Activated CD8-positive, alpha-beta memory T cell treated with anti-CD3 and anti-CD28 coated beads for 24 hours (primary cell): ENCODE data around the gene PEX14.

ENCODE experiments used
- DNase-seq: peaks from one replicate; pipeline ENCODE4 v3.0.0-alpha.2; 2020

Gene PEX14

GRCh38 chr1:10622910-10623685 is 148.3 kb downstream of the PEX14 start:
- no peak for DNase-seq

DNA sequence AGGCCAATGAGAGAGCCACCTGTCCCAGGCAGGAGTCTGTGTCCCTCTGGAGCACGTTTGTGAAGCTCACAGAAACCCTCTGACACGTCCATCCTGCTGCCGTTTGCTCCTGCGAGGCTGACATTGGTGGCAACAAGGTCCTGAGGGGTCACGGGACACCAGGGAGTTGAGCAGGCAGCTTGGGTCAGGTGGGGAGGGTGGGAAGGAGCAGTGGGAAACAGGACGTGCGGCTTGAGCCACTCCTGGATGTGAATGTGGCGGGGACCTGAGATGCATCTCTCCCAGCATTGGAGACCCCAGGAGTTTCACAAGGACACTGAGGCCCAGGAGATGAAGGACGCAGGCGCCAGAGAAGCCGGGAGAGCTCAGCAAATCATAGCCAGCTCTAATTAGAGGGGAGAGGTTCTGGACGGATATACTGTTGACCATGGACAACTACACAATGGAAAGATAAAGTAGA is 149.0 kb downstream of the PEX14 start:
- no peak for DNase-seq

DNA sequence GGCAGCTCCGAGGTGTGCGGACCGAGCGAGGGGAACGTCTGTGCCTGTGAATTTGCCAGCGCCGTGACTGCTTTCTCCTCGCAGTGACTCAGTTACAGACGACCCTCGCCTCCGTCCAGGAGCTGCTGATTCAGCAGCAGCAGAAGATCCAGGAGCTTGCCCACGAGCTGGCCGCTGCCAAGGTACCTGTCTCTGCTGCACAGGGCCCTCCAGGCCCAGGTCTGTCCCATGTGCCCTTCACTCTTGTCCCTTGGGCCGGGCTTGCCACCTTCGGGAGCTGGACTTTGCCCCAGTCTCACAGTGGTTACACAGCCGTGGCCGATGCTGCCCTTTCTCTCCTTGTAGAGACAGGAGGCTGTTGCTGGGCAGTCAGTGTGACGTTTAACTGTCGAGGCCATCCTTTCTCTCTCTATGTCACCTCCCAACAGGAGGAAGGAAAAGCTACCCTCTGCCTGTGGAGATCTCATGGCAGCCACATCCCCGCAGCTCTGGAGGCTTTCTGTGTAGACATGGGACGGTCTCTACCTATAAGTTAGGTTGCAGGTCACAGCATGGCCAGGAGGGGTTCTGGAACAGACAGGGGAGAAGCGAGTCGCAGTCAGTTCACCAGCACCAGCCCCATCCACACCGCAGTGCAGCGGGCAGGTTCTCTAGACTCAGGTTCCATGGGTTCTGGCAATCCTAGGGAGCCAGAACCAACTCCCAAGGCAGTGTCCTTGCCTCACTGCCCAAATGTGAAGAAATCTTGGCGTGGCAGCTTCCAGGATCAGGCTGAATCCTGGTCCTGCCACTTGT is 149.7 kb downstream of the PEX14 start:
- DNase-seq, result no peak

DNA sequence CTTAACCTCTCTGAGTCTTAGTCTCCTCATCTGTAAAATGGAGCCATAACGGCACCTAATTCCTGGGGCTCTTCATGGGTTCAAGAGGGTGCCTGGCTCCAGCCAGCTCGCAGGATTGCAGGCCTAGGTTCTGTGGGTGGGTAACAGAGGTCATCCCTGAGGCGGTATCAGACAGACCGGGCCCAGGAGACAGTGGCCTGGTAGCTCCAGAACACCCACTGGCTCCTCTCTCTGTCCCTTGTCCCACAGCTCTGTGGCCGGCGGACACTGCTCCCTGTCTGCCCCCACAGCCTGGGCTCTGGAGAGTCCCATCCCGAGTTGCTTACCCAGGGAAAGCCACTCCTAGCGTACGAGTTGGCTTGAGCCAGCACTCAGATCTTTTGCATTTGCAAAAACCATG is 150.3 kb downstream of the PEX14 start:
- DNase-seq, result no peak

- DNase-seq, result no peak
Measured at GRCh38 chr1:10625554-10625953, 150.8 kb downstream of the PEX14 start.

- no peak for DNase-seq
Measured at GRCh38 chr1:10626131-10626731, 151.5 kb downstream of the PEX14 start.

- DNase-seq, result no peak
Measured at GRCh38 chr1:10626791-10627410, 152.2 kb downstream of the PEX14 start.

DNA sequence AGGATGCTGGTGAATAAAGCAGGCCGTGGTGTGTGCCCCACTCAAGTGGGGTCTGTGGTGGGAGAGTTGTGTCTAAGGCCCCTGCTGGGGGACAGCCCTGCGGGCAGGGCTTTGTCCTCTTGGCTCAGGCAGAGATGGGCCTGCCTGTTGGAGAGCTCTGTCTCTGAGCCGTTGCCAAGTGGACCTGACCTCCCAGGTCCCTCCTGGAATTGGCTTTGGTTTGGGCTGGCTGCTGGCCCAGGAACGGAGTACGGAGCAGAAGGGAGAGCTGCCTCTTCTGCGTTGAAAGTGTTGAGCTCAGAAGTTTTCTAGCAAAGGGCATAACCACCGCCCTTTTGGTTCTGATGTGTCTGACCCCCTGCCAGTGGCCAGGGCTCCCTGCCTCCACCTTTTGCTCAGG is 153.9 kb downstream of the PEX14 start:
- no peak for DNase-seq

GRCh38 chr1:10629091-10629815 is 154.5 kb downstream of the PEX14 start:
- no peak for DNase-seq

- DNase-seq, result no peak
Measured at GRCh38 chr1:10629816-10630571, 155.2 kb downstream of the PEX14 start.

DNA sequence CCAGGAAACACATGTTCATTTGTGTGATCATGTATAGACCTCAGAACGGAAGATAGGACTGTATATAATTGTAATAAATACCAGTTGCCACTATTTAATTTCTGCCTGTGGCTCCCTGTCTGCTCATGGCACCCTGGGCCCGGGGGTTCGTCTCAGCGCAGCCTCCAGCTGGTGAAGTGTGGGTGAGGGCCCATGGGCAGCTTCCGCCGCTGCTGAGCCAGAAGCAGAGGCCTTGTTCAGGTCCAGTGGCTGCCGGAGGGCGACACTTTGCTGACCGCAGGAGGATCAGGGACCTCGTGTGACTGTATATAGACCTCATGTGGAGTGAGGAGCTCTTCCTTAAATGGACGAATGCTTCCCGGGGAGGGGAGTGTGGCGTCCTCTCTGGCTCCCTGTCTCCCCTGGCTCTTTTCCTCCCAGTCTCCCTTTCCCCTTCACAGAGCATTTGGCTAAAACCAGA is 155.9 kb downstream of the PEX14 start:
- no peak for DNase-seq

GRCh38 chr1:10631121-10631810 is 156.5 kb downstream of the PEX14 start:
- DNase-seq, result no peak

DNA sequence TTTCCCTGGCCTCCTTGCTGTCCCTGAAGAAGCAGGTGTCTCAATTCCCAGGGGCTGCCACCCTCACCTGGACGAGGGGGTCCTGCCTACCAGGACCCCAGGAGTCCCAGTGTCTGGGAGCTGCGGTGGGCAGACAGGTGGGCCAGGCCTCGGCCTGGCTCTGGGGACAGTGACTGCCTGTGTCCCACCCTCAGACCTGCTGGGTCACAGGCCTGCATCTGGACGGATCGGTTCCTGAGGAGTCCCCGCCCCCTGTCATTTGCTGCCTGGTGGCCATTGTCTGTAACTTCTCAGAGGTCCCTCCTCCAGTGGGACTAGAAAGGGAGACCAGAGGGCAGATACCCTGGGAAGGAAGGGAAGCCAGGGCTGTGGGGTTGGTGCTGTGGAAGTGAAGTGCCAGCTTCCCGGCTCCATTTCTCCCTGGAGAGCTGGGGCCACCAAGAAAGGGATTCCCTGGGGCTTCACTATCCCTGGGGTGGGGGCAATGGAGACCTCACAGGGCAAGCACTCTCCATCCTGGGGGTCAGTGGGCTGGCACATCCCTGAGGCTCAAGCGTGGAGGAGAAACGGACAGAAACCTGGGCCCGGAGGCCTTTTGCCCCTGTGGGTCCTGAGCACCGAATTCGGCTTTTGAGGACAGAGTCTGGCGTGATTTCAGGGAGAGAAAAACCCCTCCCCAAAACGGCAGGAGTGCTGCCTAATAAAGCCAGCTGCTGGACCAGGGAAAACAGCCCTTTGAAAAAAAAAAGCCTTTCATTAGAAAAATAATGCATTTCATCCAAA is 157.3 kb downstream of the PEX14 start:
- no peak for DNase-seq

DNA sequence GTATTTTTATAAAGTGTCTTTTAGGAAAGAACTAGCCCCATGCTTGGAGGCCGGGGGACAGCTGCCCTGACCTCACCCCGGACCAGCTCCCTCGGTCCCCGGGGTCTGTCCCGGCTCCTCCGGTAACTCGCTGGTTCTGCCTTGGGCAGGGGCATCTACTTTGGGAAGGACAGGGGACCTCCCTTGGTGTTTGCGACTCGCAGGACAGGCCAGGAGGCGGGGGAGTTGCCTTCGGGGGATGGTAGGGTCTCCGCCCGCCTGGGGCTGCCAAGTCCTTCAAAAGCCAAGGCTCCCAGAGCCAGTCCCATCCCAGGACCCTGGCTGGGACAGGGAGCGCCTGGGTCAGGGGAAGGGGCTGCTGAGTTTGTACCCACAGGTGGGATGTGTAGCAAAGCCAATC is 157.9 kb downstream of the PEX14 start:
- no peak for DNase-seq

DNA sequence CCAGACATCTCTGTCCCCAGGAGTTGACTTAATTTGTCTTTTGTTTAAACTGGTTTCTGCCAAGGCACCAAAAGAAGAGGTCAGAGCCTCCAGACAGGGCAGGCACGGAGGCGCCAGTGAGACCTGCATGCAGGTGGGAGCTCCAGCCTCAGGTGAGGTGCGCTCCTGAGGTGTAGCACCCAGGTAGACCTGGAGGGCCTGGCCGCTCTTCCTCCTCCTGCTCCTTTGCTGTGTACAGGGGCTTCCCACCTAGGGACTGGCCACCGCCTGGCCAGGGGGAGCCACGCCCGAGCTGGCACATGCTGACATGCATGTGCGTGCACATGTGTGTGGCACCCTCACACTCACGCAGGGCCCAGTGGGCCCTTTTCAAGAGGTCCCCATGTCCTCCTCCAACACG is 158.7 kb downstream of the PEX14 start:
- DNase-seq, result no peak

- no peak for DNase-seq
Measured at GRCh38 chr1:10634075-10634427, 159.3 kb downstream of the PEX14 start.

DNA sequence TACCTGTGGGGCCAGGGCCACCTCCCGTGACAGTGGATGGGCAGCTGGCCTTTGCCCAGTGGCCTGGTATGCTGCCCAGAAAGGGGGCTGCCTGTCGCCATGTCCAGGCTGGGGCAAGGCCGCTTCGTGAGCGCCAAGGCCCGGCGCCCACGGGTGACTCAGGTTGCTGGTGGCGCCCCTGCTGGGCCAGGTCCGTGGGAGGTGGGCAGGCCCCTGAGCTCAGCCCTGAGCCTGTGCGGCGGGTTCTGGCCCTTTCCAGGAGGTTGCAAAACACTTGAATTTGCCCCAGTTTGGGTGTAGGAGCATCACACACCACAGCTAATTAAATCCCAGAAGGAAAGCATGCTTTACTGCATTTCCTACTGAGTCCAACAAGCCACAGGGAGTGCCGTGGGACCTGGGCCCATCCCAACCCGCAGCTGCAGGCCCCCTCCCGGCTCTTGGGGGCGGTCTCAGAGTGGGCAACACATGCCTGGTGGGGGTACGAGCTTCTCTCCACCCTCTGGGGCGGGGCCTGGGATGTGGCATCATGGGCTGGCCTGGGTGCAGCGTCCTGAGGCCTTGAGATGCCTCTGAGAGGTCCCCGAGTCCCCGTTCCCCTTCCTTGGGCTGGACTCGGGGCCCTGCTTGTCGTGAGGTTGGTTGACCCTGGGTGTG is 159.8 kb downstream of the PEX14 start:
- DNase-seq, result no peak

- DNase-seq, result no peak
Measured at GRCh38 chr1:10635085-10635896, 160.5 kb downstream of the PEX14 start.

GRCh38 chr1:10635992-10636391 is 161.2 kb downstream of the PEX14 start:
- DNase-seq, result no peak
